ENCODE measurements around the gene TNNT2.

The TNNT2 gene

DNA sequence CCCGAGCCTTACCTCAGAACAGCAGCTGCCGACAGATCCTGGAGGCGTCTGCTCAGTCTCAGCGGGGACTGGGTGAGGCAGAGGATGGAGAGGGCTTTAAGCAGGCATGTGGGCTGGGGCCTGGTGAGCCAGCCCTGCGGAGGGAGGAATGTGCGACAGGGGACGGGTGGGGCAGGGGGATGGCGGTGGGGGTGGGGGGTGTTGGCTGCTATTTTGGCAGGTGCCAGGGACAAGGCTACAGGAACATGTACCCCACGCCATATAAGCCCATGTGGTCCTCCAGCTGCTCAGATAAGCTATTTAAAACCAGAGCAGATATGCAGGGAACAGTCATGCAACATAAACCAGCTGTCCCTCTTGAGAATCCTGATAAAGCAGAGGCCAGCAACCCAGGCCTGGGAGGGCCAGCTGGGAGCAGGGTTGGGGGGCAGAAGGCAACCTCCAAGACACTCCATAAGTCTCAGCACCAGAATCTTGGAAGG is at the start of gene TNNT2:
TNNT2 (minus strand) TSS at position 70 of the 482 bp plus-strand sequence. CDS start 4,426 bp downstream, outside the sequence.
- no peak for DNase-seq (ENCODE audit: low read depth)

DNA sequence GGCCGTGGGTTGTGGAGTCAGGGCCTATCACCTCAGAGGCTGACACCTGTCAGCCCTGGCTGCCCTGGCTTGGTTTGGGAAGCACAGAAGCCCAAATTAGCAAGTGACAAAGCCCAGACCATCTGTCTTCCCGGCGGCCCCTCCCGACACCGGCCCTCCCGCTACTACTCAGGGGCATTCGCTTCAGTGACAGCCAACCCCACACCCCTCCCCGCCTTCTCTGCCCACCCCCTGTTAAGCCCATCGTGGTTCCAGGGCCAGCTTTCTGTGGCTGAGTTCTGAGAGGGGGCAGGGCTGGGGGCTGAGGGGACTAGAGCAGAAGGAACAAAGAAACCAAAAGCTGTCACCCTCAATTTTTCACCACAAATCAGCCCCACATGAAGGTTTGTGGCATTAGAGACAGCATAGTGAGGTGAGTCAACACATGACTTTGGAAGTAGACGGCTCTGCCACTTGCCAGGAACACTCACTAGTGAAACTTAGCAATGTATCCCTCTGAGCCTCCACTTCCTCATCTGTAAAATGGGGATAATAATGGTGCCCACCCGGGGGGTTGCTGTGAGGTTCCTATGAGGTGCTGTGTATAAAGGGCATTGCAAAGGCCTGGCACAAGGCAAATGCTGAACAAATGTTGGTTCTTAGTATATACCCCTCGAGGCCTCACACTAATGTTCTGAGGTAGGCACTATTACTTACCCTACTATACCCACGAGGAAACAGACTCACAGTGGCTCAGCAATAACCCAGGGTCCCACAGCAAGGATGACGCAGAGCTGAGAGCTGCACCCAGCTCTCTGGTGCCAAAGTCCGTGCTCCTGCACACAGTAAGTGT is 49.2 kb upstream of the TNNT2 start:
- DNase-seq (ENCODE audit: low read depth), result no peak

DNA sequence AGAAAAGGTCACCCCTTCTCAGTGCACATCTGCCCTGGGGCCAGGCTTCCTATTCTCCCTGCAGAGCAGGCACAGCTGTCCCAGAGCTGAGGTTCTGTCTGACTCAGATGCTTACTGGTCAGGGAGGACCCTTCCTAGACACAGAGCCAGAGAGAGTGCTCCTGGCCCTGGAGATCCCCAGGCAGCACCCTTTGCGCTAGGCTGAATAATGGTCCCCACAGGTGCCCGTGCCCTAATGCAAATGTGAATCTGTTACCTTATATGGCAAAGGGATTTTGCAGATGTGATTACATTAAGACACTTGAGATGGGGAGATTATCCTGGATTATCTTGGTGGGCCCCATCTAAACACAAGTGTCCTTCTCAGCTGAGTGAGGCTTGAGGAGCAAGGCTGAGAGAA is 46.7 kb upstream of the TNNT2 start:
- DNase-seq (ENCODE audit: low read depth), result no peak

DNA sequence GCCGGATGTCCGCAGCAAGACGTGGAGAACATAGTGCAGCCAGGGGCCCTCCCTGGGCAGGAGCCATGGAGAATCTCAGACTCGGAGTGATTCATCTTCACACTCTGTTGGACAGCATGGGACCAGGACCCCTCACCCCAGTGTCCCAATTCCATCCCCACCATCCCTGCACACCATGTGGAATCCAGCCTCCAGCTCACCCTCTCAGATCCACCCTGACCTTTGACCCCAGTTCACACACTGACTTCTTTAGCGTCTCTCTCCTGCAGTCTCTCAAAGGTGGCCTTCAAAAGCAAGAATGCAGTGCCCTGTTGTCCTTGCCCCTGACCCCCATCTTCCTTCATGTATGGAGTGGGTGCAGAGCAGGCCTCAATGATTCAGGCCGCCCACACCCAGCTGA is 46.2 kb upstream of the TNNT2 start:
- no peak for DNase-seq (ENCODE audit: low read depth)

DNA sequence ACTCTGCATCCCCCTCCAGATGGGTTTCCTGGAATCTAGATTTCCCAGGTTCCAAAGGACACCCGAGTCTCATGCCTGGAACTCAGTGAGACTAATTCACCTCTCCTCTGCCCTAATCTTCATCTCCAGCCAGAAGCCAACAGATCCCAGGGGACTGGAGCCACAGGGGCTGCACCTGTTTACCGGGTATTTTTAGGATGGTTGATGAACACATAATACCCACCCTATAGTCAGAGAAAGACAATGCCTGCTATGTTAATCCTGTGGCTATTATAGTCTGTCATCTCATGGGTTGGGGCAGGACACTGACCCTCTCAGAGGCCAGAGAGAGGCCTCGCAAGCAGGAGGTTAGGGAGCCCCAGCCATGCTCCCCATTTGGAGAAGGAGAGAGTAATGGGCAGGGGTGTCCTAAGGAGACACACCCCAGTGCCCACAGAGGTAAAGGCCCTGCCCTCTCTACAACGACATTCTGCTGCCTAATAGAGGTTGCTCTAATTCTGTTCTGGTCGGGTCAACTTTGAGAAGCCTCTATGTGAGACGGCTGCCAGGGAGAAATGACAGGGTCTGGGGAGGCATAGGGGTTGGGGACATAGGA is 45.1 kb upstream of the TNNT2 start:
- no peak for DNase-seq (ENCODE audit: low read depth)

DNA sequence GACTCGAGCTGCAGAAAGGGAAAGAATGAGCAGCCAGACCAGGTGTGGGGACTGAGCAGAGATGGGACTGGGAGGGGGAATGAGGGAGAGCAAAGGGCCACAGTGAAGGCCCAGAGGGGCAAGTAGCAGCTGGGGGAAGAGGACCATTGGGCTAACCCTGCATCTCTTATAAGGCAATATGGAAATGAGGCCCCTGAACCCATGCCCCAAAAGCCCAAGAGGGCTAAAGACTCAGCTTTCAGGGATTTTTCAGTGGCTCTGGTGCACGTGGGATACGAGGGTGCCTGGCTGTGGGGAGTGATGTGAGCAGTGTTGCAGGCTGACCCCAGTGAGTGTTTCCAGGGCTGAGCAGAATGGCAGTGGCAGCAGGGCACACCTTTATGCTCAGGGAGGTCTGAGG is 44.5 kb upstream of the TNNT2 start:
- no peak for DNase-seq (ENCODE audit: low read depth)

DNA sequence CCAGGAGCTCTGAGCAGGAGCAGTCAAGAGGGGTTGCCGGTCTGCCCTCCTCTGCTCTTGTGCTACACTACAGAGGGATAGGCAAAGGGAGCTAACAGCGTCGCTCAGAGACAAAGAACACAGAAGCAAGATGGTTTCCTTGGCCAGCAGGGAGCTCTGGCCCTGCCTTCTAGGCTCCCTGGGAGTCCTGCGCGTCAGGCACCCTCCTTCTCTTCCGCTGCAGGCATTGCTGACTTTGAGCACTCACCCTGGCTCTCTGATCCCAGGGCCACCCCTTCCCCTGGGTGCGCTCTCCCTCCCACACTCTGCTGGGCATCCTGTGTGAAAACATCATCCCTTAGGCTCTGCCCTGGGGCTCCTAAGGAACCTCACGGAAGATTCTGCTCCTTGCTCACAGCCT is 43.6 kb upstream of the TNNT2 start:
- DNase-seq (ENCODE audit: low read depth), result no peak

DNA sequence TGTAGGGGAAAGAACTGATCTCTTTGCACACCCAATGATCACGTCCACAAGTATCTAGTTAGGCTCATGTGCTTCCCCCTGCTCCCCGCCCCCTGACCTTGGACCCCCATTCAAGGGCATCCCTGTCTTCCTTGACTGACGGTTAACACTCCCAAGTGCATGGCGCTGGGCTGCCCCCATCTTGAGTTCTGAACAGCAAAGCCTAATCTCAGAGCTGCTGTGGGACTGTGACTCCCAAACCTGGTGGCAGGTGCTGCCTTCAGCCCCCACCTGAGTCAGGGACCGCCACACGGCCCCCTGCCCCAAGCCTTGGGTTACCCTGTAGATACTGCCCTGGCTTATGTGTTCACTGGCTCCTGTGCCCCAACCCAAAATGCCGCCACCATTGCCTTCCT is 43.1 kb upstream of the TNNT2 start:
- no peak for DNase-seq (ENCODE audit: low read depth)

DNA sequence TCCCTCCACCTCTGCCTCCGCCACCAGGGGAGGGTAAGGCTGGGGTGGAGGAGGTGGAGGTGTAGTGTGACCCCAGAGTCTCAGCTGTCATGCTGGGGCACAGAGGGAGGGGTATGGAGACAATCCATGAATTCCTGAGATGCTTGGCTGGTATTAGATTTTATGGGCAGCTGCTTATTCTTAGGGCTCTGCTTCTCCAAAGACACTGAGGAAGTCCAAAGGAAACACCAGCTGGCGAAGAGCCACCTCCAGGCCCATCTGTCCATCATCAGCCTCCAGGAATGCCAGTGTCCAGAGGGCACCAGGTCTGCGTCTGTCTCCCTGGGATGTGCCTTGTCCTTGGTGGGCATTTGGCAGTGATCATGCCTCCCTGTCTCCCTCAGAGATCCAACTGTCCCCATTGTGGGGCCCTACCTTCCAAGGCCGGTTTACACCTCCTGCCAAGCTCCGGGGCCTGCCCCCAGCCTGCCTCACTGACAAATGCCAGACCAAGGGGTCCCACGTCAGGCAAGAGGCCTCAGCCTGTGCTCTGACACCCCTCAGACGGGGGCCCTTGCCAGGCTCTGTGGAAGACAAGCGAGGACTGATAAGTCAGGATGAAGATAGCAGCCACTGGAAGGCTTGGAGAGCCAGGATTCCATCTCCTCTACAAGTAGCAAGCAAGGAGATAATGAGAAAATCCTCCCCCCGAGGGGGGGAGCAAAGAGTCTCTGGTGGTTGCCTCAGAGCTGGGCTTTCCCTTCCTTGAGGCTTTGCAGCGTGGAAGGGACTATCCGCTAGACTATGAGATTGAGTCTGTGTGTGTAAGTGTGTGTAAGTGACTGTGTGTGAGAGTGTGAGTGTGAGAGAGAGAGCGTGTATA is 42.5 kb upstream of the TNNT2 start:
- DNase-seq (ENCODE audit: low read depth), result no peak

DNA sequence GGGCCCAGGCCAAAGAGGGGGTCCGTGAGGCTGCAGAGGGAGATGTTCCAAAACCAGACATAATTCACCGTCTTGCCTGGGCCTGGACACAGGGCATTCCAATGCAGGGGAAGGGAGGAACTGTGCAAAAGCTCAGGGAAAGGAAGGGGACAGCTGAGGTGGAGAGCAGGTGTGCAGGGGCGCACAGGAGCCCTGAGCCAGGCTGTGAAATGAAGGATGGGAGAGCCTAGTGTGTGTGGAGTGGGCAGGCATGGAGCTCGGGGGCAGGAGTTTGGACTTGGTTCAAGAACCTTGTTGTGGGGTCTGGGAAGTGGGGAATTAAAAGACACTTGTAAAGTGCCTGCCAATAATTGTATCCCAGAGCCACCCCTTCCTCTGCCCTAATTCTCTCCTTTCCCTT is 41.8 kb upstream of the TNNT2 start:
- DNase-seq (ENCODE audit: low read depth), result no peak

DNA sequence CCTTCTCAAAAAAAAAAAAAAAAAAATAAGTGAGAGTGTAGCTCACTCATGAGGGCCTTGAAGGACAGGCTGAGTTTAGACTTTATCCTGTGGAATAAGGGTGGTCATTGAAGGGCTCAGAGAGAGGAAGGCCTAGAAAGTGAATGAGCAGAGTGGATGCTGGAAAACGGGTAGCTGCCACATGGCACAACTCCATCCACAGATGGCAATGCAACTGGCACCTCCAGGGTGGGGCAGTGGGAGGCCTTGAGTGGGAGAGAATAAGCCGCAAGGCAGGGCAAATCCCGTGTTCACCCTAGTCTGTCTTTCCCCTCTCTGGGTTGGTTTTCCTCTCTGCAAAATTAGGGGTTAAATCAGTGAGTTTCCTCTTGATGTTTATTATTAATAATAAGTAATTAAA is 41.0 kb upstream of the TNNT2 start:
- DNase-seq (ENCODE audit: low read depth), result no peak

DNA sequence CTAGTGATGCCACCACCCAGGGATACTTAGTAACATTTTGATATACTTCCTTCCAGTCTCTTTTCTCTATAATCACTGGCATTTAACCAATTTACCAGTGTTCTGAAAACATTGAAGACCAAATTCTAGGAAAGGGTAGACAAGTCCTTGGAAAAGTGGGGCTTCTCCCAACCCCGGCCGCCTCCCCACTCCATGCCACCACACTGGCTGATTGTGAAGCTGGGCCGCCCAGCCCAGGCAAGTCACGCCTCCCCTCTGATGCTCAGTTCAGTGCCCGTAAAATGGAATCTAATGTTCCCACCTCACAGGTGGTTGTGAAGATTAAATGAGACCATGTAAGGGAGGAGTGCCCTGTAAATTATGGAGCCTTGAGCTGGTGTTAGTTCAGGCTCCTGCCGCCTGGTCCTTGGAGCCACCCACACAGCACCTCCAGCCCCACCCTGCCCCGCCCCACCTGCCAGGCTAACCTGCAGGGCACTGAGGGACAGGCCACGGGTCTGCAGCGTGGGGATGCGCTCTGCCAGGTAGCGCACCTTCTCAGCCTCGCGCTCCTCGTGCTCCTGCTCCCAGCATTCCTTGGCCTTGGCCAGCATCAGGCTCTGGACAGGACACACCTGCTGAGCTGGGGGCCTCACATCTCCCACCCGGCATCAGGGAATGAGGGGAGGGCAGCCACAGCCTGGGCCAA is 36.7 kb upstream of the TNNT2 start:
- no peak for DNase-seq (ENCODE audit: low read depth)

DNA sequence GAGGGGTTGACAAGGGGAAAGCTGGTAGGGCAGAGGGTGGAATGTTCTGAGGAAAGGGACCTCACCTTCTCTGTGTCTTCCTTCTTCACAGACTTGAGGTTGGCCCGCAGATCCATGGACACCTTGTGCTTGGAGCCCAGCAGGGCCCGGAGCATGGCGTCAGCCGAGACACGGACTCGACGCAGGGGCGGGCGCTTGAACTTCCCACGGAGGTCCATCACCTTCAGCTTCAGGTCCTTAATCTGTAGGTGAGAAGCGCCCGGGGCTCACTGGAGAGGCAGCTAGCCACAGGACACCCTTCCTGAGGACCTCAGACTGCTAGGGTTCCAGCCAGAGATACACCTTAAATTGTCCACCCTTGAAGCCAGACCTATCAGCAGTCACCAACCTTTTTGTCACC is 33.8 kb upstream of the TNNT2 start:
- DNase-seq (ENCODE audit: low read depth), result no peak

DNA sequence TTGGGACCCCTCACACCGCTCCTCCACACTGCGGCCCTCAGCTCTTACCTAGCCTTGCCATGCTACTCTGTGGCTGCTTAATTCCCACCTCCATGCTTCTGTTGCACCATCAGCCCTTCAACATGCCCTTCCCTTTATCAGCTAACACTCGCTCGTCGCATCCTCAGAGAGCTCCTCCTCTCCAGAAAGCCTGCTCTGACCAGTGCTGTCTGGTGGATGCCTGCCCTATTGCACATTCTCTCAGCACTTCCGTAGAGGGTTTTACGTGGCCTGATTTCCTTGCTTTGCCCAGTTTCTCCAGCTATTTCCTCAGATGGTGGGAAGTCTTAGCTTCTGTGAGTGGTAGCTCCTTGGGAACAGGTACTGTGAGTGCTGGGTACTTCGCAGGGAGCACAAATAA is 32.0 kb upstream of the TNNT2 start:
- no peak for DNase-seq (ENCODE audit: low read depth)

DNA sequence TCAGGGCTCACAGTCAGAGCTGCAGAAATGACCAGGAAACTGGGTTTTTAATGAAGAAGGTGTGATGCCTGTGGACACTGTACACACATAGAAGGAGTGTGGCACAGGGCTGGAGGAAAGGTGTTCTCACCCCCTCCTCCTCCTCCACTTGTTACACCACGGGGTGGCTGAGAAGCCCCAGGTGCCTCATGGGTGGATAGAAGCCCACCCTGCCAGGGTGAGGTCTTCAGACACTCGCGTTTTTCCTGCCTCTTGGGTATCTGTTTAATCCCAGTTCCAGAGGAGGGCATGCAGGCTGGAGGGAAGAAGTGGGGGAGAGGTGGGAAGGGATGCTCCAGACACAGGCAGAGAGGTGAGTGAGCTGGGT is 31.3 kb upstream of the TNNT2 start:
- DNase-seq (ENCODE audit: low read depth), result no peak

DNA sequence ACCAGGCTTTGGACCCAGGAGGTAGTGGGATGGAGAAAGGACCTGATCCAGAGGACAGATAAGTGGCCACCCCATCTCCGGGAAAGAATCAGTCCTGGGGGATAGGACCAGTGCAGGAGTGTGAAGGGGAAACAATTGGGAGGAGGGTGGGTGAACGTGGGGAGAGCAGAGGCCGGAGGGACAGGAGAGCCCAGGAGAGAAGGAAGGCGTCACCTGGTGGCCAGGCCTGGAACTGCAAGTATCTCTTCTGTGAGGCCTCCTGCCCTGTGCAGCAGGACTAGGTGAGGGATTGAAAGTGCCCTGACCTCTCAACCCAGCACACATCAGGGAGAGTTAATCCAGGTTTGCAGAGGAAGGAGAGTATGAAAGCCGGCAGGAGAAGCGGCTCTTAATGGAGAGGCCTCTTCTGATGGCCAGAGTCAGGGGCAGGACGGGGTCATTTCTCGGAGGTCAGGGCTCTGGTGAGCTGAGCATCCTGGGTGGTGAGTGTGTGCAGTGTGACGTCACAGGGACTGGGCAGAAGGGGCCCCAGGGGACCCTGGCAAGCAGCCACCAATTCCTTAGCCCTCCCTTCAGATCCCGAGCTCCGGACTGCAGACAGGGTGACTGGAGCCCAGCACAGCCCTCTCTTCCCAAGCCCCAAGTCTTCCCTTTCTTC is 30.8 kb upstream of the TNNT2 start:
- DNase-seq (ENCODE audit: low read depth), result no peak

DNA sequence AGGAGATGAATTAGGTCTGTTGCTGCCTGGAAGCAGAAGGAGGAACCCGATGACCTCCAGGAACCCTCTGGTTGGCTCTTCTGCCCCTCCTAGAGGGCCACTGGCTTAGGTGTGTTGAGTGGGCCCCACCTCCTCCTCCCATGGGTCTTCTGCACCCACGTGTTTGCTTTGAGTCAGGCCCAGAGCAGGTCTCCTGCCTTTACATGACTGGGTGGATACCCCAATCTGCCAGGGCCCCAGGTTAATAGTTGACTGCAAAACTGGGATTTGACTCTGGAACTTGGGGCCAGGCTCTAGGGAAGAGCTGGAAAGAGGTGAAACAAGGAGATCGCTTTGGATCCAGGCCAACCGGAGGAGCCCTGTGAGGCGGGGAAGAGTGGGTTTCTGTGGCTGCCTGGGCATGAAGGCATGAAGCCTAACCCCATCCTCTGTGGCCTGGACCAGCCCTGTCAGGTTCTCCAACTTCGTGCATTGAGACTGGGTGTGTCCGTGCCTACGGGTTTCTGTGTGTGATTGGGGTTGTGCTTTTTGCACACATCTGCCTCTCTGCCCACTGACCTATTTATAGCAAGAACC is 29.4 kb upstream of the TNNT2 start:
- DNase-seq (ENCODE audit: low read depth), result no peak

DNA sequence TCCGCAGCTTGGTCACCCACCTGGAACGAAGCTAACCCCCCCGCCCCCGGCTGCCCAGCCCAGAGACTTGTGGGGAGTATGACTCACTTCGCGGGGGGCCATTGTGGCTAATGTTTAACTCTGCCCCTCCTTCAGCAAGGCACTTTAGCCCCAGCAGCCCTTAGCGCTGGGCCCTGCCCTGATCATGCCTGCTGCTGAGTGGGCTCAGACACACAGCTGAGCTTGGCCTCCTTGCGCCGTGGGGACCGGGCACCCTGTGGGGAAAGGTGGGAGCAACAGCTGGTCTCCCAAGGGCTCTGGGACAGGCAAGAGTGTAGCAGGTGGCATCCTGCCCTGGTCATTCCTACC is 28.0 kb upstream of the TNNT2 start:
- DNase-seq (ENCODE audit: low read depth), result no peak

DNA sequence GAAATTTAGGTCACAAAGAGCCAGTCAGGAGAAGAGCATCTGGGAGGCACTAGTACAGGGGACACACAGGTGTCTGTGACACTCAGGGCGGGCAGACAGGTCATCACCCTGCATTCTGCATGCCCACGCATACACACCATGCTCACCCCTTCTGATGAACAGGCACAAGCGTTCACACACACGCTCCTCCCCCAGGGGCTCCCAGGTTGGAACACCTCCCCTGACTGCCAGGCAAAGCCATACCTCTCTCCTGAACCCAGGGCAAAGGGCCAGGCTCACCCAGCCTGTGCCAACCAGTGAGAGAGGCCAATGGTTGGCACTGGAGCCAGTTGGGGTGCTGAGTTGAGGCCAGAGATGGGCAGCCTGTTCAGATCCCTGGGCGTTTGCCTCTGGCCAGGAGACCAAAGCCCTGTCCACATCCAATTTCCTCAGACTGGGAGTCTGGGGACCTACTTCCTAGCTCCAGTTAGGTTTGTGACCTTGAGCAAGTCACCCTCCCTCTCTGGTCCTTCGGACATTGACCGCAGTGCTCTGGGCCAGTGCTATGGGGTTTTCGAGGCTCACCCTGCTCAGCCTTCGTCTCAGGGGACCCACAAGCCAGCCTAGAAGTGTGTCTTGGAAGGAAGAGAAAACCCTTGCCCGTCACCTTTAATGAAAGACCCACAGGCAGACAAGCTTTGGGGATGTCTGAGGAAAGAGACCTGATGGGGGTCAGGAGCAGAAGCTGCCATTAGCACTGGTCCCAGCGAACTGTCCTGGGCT is 27.4 kb upstream of the TNNT2 start:
- DNase-seq (ENCODE audit: low read depth), result no peak

DNA sequence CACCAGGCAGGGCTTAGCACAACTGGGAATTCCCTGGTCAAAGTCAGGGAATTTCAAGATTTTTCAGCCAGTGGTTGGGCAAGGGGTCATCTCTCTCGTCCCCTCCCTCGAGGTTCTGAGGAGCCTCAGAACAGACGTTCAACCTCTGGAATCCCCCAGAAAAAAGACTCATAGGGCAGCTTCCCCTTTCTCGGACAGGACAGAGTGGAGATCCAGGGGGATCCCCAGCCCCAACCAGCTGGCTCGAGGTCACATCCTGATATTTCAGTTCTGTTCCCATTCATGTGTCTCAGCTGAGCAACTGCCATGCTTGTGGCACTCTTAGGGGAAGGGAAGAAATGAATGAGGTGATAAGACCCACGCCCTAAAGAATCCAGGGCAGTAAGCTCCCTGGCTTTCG is 26.6 kb upstream of the TNNT2 start:
- no peak for DNase-seq (ENCODE audit: low read depth)

DNA sequence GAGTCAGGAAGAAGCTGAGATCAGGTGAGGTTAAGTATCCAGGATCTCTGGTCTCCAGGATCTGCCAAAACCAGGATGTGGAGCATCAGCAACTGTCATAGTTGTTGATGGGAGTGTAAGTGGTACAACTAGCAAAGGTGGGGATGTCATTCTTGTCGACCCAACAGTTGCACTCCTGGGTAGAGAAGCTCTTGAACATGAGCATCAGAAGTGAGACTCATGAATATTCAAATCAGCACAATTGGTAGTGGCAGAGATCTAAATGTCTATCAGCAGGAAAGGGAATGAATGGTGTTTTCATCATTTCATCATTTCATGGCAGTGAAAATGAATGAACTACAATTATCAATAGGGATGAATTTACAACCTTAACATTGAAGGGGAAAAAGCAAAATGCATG is 25.9 kb upstream of the TNNT2 start:
- no peak for DNase-seq (ENCODE audit: low read depth)
